Right hindlimb (tissue), 1 donor: ENCODE measurements around the gene LMAN1L.

Source experiments
- DNase-seq: peaks from one replicate; pipeline ENCODE4 v3.0.0-alpha.2; 2018

The LMAN1L gene

DNA sequence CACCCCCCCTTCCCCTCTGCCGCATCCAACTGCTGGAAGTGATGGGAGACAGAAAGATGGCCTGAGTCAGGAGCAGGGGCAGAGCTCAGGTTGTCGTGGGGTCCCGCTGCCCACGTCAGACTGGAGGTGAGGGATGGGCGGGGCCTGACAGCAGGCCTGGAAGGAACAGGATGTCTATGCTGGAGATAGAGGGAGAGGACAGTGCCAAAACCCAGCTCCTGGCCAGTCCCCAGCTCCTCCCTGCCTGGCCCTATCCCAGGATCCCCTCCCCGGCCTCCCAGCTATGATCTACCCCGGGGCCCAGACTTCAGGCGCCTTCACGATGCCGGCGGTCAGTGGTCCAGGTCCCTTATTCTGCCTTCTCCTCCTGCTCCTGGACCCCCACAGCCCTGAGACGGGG is at the start of gene LMAN1L:
Gene LMAN1L (plus strand): TSS at position 303 of the 400 bp plus-strand sequence. CDS start 20 bp downstream, at position 323.
- no peak for DNase-seq

GRCh38 chr15:74763416-74763815 is 49.2 kb upstream of the LMAN1L start:
- no peak for DNase-seq

DNA sequence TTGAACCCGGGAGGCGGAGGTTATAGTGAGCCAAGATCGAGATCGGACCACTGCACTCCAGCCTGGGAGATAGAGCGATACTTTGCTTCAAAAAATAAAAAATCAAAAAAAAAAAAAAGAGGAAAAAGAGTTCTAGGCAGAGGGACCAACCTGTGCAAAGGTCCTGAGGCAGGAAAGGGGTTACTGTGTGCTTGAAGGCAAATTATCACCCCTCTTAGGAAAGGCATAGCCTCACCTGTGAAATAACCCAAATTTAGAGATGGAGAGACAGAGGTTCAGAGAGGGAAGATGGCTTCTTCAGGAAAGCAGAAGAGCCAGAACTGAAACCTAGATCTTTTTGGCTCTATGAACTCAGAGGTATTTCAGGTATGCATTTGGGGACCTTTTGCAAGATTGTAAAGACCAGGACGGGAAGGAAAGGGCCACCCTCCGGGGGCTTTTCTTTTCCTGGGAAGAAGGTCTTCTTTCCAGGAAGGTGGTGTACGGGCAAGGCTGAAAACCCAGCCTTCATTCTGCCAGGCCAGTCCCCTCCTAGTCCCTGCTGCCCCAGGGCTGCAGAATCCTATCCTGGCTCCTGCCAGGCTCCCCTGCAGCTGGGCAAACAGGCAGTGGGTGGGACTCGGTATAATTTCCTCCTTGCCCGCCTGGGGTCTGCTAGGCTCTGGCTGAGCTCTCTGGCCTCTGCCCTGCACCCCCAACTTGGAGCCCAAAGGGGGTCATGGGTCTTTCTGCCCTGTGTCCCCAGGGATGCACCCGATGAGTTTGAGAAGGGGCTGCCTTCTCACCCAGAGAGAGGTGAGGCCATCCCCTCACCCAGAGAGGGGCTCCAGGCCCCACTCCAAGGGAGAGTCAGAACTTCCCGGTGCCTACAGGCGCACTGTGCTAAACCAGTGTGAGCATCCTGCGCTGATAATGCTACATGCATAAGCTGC is 45.2 kb upstream of the LMAN1L start:
- DNase-seq = no peak

DNA sequence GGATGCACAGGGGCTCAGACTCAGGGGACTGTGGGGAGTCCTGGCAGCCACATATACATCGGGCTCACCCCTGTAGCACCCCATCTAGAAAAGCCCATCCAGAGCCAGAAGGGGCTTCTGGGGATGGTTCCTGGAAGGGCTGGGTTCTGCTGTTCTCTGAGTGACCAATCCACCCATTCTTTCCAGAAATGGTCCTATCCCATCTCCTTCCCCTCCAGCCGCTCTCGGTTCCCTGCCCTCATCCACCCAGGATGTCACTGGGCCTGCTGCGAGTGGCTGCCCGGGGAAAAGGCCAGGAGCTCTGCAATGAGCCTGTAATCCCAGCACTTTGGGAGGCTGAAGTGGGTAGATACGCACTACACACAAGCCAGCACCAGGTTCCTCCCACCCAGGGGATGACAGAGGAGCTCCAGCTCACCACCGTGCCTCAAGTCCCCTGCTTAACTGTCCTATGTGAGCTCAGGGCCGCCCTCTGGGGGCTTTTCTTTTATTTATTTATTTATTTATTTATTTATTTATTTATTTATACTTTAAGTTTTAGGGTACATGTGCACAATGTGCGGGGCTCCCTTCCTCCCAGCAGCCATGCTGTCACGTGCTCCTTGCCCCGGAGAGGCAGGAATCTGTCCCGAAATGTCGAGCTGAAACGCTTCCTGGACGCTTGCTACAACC is 44.4 kb upstream of the LMAN1L start:
- no peak for DNase-seq

- DNase-seq = peak; percentile 69
Measured at GRCh38 chr15:74768771-74769342, 43.8 kb upstream of the LMAN1L start.

GRCh38 chr15:74769463-74770025 is 43.1 kb upstream of the LMAN1L start:
- DNase-seq = no peak

- no peak for DNase-seq
Measured at GRCh38 chr15:74770211-74770903, 42.3 kb upstream of the LMAN1L start.

DNA sequence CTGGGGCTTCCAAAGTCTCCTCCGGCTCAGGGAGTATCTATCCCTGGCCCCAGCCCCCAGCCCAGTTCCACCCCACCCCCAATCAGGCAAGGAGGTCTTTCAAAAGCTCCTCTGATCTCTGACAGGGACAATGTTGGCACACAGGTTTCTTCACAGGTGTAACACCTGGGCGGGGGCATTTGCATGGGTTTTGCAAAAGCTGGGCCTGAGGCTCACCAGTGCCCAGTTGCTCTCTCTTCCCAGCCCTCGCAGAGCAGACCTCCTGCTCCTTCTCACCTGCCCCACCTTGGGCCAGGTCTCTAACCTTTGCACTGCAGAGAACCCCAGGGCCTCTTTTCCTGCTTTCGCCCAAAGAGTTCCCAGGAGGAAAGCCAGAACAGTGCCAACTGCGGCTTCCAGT is 39.3 kb upstream of the LMAN1L start:
- no peak for DNase-seq

GRCh38 chr15:74773731-74774252 is 38.8 kb upstream of the LMAN1L start:
- no peak for DNase-seq

GRCh38 chr15:74775132-74775562 is 37.5 kb upstream of the LMAN1L start:
- DNase-seq = no peak

- no peak for DNase-seq
Measured at GRCh38 chr15:74775894-74776293, 36.7 kb upstream of the LMAN1L start.

- no peak for DNase-seq
Measured at GRCh38 chr15:74776821-74777768, 35.5 kb upstream of the LMAN1L start.

- no peak for DNase-seq
Measured at GRCh38 chr15:74777769-74778598, 34.7 kb upstream of the LMAN1L start.

DNA sequence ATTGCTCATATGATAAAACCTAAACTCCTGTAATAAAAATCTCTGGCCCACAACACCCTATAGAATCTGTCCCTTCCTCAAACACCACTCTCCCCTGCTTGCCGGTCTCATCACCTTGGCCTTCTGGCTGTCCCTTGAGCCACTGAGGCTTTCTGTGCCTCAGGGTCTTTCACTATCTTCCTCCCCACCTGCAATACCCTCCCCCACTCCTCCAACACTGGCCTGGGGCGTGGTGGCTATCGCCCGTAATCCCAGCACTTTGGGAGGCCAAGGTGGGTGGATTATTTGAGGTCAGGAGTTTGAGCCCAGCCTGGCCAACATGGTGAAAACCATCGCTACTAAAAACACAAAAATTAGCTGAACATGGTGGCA is 34.0 kb upstream of the LMAN1L start:
- DNase-seq = no peak

GRCh38 chr15:74779162-74779648 is 33.4 kb upstream of the LMAN1L start:
- DNase-seq = no peak

DNA sequence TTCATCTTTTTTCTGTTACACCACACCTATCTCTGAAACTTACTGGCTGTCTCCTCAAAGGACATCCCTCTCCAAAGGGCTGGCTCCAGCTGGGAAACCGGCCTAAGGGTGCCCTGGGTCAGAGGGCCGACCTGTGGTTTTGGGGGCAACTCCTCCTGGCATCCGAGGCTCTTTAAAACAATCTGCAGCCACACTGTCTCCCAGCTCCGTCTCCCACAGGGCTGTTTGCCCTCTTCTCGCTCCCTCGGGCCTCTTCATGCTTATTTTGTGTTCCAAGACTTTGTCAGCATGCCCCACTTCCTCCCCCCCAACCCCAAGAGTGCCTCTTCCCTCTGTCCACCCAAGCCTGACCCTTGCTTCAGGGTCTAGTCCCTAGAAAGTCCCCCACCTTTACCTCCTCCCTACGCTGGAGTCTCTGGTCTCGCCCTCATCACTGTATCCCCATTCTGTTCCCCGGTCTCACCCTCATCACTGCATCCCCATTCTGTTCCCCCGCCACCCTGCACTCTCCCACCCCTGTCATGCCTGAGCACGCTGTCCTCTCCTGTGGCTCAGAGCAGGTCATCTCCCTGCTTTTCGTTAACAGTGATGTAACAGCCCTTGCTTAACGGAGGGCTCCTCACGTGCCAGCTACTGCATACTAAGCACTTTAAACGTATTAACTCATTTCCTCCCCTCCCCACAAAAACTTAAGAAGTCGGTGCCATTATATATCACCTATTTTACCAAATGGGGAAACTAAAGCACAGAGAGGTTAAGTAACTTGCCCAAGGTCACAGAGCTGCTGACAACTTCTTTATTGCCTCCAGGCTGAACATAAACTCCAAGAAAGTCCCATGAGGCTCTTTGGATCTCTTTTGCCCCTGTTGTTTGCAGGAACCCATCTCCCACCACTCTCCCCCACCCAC is 31.9 kb upstream of the LMAN1L start:
- no peak for DNase-seq

- DNase-seq = peak; percentile 84
Measured at GRCh38 chr15:74781431-74782258, 31.0 kb upstream of the LMAN1L start, which contains the start of gene CSK. CSK (plus strand) TSS chr15:74782080; CDS start chr15:74798298, 16,218 bp downstream.
